Erythroblast (primary cell): ENCODE results near the gene HACD2.

Experiments
- GATA1 ChIP-seq: IDR thresholded peaks from 2 replicates; pipeline ENCODE4 v1.6.1; 2011; ENCODE audit warnings: low read depth, mild to moderate bottlenecking, control low read depth, low read length, moderate library complexity
- POLR2A ChIP-seq: IDR thresholded peaks from 2 replicates; pipeline ENCODE4 v1.6.1; 2011; ENCODE audit warnings: mild to moderate bottlenecking, low read length

DNA sequence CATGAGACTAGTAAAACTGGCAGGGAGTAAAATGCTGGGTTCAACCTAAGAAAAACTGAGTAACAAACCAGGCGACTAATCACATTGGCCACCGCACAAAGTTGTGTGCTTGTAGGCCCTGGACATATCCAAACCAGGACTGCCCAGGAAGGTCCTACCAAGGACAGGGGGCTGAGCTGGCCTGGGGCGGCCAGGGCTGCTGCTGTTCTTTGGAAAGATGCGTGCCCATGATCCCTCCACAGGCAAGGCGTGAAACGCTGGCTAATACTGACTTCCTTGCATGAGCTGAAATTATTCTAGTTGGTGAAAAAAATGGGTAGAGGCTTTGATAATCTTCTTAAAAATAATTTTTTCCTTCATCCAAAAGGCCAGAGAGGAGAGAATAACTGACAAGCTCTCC lies 79.0 kb downstream of the HACD2 start:
- TF ChIP-seq POLR2A (no peak), GATA1 (no peak)
